Liver (tissue), 9 donors: Measurements from ENCODE around the gene RALB. TPM values are rescaled to one million over a fixed set of nuclear protein-coding genes. Genes with fewer than 3 reads are reported as not detected.
A peak's percentile ranks its signal among the peaks of the same experiment; 100 is the strongest.

Experiments used
- DNase-seq: peaks from one replicate; pipeline ENCODE4 v3.0.0-alpha.2; 2017; ENCODE audit warnings: low spot score
- H3K27ac ChIP-seq, 2 donors: one replicate each; pipeline ENCODE4 v1.7.0; 2013; ENCODE audit warnings: inconsistent platforms in 2 of 2, low read length in 2 of 2, control low read depth in 1 of 2, low read depth in 1 of 2, mild to moderate bottlenecking in 1 of 2
- H3K27me3 ChIP-seq, 4 donors: one replicate each; pipeline versions ENCODE4 v1.6.1 to v1.7.0; 2013; ENCODE audit warnings: low read length in 3 of 4, inconsistent platforms in 1 of 4, mild to moderate bottlenecking in 1 of 4, moderate library complexity in 1 of 4; ENCODE audit not compliant: control insufficient read depth in 4 of 4, insufficient read depth in 4 of 4
- H3K36me3 ChIP-seq, 4 donors: one replicate each; pipeline versions ENCODE4 v1.6.1 to v1.7.0; 2013; ENCODE audit warnings: low read length in 3 of 4, mild to moderate bottlenecking in 3 of 4, low read depth in 1 of 4, moderate library complexity in 1 of 4; ENCODE audit not compliant: control insufficient read depth in 4 of 4, insufficient read depth in 3 of 4
- H3K4me1 ChIP-seq, 4 donors: one replicate each; pipeline versions ENCODE4 v1.6.1 to v1.7.0; 2013; ENCODE audit warnings: low read length in 3 of 4, mild to moderate bottlenecking in 3 of 4, moderate library complexity in 1 of 4; ENCODE audit not compliant: control insufficient read depth in 4 of 4, insufficient read depth in 4 of 4
- H3K4me3 ChIP-seq, 3 donors: one replicate each; pipeline versions ENCODE4 v1.6.1 to v1.7.0; 2013; ENCODE audit warnings: low read length in 3 of 3, control low read depth in 1 of 3, low read depth in 1 of 3, mild to moderate bottlenecking in 1 of 3
- H3K9ac ChIP-seq, 2 donors: one replicate each; pipeline ENCODE4 v1.7.0; 2013; ENCODE audit warnings: low read length in 2 of 2, mild to moderate bottlenecking in 2 of 2, moderate library complexity in 2 of 2, control low read depth in 1 of 2, low read depth in 1 of 2
- H3K9me3 ChIP-seq, 4 donors: one replicate each; pipeline versions ENCODE4 v1.6.1 to v1.7.0; 2013; ENCODE audit warnings: low read length in 3 of 4; ENCODE audit not compliant: control insufficient read depth in 4 of 4
- CTCF ChIP-seq: fragments of 150-350 bp; IDR thresholded peaks from 2 replicates; pipeline ENCODE4 v1.5.1; 2017; ENCODE audit warnings: improper control_type of control experiment, low read depth, low read length; ENCODE audit not compliant: missing input control
- EGR1 ChIP-seq, 2 donors: IDR thresholded peaks; 2 replicates each; pipeline ENCODE4 v1.6.1; 2016 to 2018; ENCODE audit warnings: antibody characterized with exemption in 2 of 2, low read depth in 2 of 2
- FOXA1 ChIP-seq: IDR thresholded peaks from 2 replicates; pipeline ENCODE4 v1.6.1; 2016; ENCODE audit warnings: antibody characterized with exemption
- FOXA2 ChIP-seq: IDR thresholded peaks from 2 replicates; pipeline ENCODE4 v1.6.1; 2016; ENCODE audit warnings: antibody characterized with exemption
- GABPA ChIP-seq, 2 donors: IDR thresholded peaks in 1 of 2; conservative IDR thresholded peaks in 1 of 2; 2 replicates each; pipeline ENCODE4 v1.6.1; 2016; ENCODE audit warnings: antibody characterized with exemption in 2 of 2, mild to moderate bottlenecking in 1 of 2, moderate library complexity in 1 of 2
- HNF4A ChIP-seq, 2 donors: conservative IDR thresholded peaks; 2 replicates each; pipeline ENCODE4 v1.6.1; 2016; ENCODE audit warnings: antibody characterized with exemption in 2 of 2, mild to moderate bottlenecking in 2 of 2
- HNF4G ChIP-seq: IDR thresholded peaks from 2 replicates; pipeline ENCODE4 v1.6.1; 2016; ENCODE audit warnings: antibody characterized with exemption
- JUND ChIP-seq, 2 donors: IDR thresholded peaks; 2 replicates each; pipeline ENCODE4 v1.6.1; 2016; ENCODE audit warnings: antibody characterized with exemption in 2 of 2
- MAX ChIP-seq: IDR thresholded peaks from 2 replicates; pipeline ENCODE4 v1.6.1; 2016; ENCODE audit warnings: antibody characterized with exemption
- NR2F2 ChIP-seq: IDR thresholded peaks from 2 replicates; pipeline ENCODE4 v1.6.1; 2016; ENCODE audit warnings: antibody characterized with exemption
- RAD21 ChIP-seq, 2 donors: IDR thresholded peaks; 2 replicates each; pipeline ENCODE4 v1.6.1; 2016; ENCODE audit warnings: antibody characterized with exemption in 2 of 2, mild to moderate bottlenecking in 2 of 2
- RXRA ChIP-seq, 2 donors: IDR thresholded peaks; 2 replicates each; pipeline ENCODE4 v1.6.1; 2017 to 2018; ENCODE audit warnings: antibody characterized with exemption in 2 of 2, mild to moderate bottlenecking in 1 of 2
- SP1 ChIP-seq: IDR thresholded peaks from 2 replicates; pipeline ENCODE4 v1.6.1; 2018; ENCODE audit warnings: antibody characterized with exemption, mild to moderate bottlenecking
- TAF1 ChIP-seq: conservative IDR thresholded peaks from 2 replicates; pipeline ENCODE4 v1.6.1; 2016; ENCODE audit warnings: antibody characterized with exemption, mild to moderate bottlenecking
- WGBS: extraction: QIAGEN DNeasy Blood & Tissue Kit; methylation state at CpG from one replicate; pipeline ENCODE4 v1.1.7; 2013; 5-methylcytosine and 5-hydroxymethylcytosine counted together
- polyA plus RNA-seq, 2 donors: library from polyadenylated mRNA; stranded (reverse) in 1 of 2; unstranded in 1 of 2; fragments of 200-250 nt in 1 of 2; fragments of >200 nt in 1 of 2; fragmentation: Nextera tagmentation in 1 of 2; extraction: Ambion mirVana in 1 of 2; gene quantifications; one replicate each; pipeline versions ENCODE4 v1.2.1 to v1.2.3, GENCODE V29; 2013 to 2015
- total RNA-seq, 2 donors: library from RNA; depleted of rRNA; stranded (reverse); fragments of >200 nt; gene quantifications; one replicate each; pipeline ENCODE4 v1.2.3, GENCODE V29; 2014
- TF ChIP-seq, protein P1 (sequence below): IDR thresholded peaks from 2 replicates; pipeline ENCODE4 v1.6.1; 2016; ENCODE audit warnings: antibody characterized with exemption, mild to moderate bottlenecking
- TF ChIP-seq, protein P2 (sequence below): IDR thresholded peaks from 2 replicates; pipeline ENCODE4 v1.6.1; 2016; ENCODE audit warnings: antibody characterized with exemption
- TF ChIP-seq, protein P3 (sequence below): IDR thresholded peaks from 2 replicates; pipeline ENCODE4 v1.6.1; 2016; ENCODE audit warnings: antibody characterized with exemption
- donor health status: healthy.
- donor health status: healthy.
- donor health status: healthy.
- donor health status: healthy.
- donor health status: healthy.

The RALB gene
- total and polyA plus RNA-seq, 4 donors, result 11.1 to 26.4 (median 20.1) TPM

- H3K4me1 ChIP-seq, result no peaks in the 10 kb centered on the region
- H3K4me3 ChIP-seq, result no peak overlapping the region
- TF ChIP-seq TAF1 (no peak), CTCF (no peak), RXRA (IDR thresholded peaks at IDR 0.05) (no peak), NR2F2 (peak; percentile 70)
- TF ChIP-seq, protein P1, sequence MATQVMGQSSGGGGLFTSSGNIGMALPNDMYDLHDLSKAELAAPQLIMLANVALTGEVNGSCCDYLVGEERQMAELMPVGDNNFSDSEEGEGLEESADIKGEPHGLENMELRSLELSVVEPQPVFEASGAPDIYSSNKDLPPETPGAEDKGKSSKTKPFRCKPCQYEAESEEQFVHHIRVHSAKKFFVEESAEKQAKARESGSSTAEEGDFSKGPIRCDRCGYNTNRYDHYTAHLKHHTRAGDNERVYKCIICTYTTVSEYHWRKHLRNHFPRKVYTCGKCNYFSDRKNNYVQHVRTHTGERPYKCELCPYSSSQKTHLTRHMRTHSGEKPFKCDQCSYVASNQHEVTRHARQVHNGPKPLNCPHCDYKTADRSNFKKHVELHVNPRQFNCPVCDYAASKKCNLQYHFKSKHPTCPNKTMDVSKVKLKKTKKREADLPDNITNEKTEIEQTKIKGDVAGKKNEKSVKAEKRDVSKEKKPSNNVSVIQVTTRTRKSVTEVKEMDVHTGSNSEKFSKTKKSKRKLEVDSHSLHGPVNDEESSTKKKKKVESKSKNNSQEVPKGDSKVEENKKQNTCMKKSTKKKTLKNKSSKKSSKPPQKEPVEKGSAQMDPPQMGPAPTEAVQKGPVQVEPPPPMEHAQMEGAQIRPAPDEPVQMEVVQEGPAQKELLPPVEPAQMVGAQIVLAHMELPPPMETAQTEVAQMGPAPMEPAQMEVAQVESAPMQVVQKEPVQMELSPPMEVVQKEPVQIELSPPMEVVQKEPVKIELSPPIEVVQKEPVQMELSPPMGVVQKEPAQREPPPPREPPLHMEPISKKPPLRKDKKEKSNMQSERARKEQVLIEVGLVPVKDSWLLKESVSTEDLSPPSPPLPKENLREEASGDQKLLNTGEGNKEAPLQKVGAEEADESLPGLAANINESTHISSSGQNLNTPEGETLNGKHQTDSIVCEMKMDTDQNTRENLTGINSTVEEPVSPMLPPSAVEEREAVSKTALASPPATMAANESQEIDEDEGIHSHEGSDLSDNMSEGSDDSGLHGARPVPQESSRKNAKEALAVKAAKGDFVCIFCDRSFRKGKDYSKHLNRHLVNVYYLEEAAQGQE, result no peak
- peaks cover 0 to 5% (median under 1%) of the 10 kb centered on the region in 4 donors for H3K9me3 ChIP-seq
- H3K27me3 ChIP-seq, result no peaks in the 10 kb centered on the region
- H3K36me3 ChIP-seq, result no peaks in the 10 kb centered on the region
- no peak overlapping the region for H3K9ac ChIP-seq
- DNase-seq, result no peak
- peak overlapping the region in 1 of 2 donors; percentile 50 for H3K27ac ChIP-seq
- 83% methylated on average over 5 of the region's 5 CpGs for WGBS
Measured at GRCh38 chr2:120260736-120261135, 8.1 kb downstream of the RALB start.

GRCh38 chr2:120261387-120262006, 8.8 kb downstream of the RALB start:
- Histone ChIP-seq H3K4me3 (no peak overlapping the region), H3K27me3 (no peaks in the 10 kb centered on the region), H3K27ac (no peak overlapping the region), H3K4me1 (no peaks in the 10 kb centered on the region), H3K36me3 (no peaks in the 10 kb centered on the region), H3K9ac (no peak overlapping the region), H3K9me3 (peaks cover 0 to 5% (median under 1%) of the 10 kb centered on the region in 4 donors)
- WGBS, result 88% methylated on average over 6 of the region's 6 CpGs
- no peak for DNase-seq
- TF ChIP-seq JUND (IDR thresholded peaks at IDR 0.05) (no peak), CTCF (no peak), RAD21 (IDR thresholded peaks at IDR 0.05) (no peak), FOXA2 (no peak), GABPA (IDR thresholded peaks at IDR 0.05 in 1 of 2, conservative IDR thresholded peaks at IDR 0.05 in 1 of 2) (no peak), MAX (no peak), TAF1 (no peak), HNF4A (conservative IDR thresholded peaks at IDR 0.05) (no peak), SP1 (no peak), RXRA (IDR thresholded peaks at IDR 0.05) (no peak), FOXA1 (no peak), EGR1 (IDR thresholded peaks at IDR 0.05; ENCODE audit: low read depth in 2 of 2) (no peak), NR2F2 (no peak), HNF4G (no peak)
- TF ChIP-seq, protein P2, sequence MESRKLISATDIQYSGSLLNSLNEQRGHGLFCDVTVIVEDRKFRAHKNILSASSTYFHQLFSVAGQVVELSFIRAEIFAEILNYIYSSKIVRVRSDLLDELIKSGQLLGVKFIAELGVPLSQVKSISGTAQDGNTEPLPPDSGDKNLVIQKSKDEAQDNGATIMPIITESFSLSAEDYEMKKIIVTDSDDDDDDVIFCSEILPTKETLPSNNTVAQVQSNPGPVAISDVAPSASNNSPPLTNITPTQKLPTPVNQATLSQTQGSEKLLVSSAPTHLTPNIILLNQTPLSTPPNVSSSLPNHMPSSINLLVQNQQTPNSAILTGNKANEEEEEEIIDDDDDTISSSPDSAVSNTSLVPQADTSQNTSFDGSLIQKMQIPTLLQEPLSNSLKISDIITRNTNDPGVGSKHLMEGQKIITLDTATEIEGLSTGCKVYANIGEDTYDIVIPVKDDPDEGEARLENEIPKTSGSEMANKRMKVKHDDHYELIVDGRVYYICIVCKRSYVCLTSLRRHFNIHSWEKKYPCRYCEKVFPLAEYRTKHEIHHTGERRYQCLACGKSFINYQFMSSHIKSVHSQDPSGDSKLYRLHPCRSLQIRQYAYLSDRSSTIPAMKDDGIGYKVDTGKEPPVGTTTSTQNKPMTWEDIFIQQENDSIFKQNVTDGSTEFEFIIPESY, result no peak
- TF ChIP-seq, protein P3, sequence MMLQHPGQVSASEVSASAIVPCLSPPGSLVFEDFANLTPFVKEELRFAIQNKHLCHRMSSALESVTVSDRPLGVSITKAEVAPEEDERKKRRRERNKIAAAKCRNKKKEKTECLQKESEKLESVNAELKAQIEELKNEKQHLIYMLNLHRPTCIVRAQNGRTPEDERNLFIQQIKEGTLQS, result no peak
- TF ChIP-seq, protein P1, result no peak
